CD4-positive, alpha-beta T cell (primary cell): ENCODE results near the gene TMC4. TPM values are rescaled to one million over a fixed set of nuclear protein-coding genes. Genes with fewer than 3 reads are reported as not detected.

Experiments used
- ATAC-seq: fragments of 200-7000 bp; cut with Tn5 transposase; one replicate; pipeline ENCODE4 v1.10.0; 2022; ENCODE audit warnings: mild to moderate bottlenecking; ENCODE audit not compliant: poor library complexity
- CTCF ChIA-PET: fragments of 350-600 bp; sonication (Branson Sonifier 250); formaldehyde crosslinking; loops from one replicate; lab custom pipeline; 2021; ENCODE audit warnings: antibody characterized with exemption, inconsistent platforms; lab: Charles Lee
- POLR2A ChIA-PET: fragments of 350-600 bp; sonication (Branson Sonifier 250); formaldehyde crosslinking; loops from one replicate; lab custom pipeline; 2021; ENCODE audit warnings: antibody characterized with exemption, inconsistent platforms; lab: Charles Lee
- DNase-seq, 14 experiments: peaks; one replicate each; pipeline ENCODE4 v3.0.0-alpha.2; 2013 to 2020; ENCODE audit warnings: mixed read lengths in 2 of 14
- H3K27ac ChIP-seq, 2 donors: one replicate each; pipeline versions ENCODE4 v1.5.1 to v1.7.0; 2013; ENCODE audit warnings: low read length in 2 of 2, low read depth in 1 of 2, mild to moderate bottlenecking in 1 of 2
- H3K27me3 ChIP-seq, 2 experiments: 1 replicate in 1 of 2; 2 replicates in 1 of 2; pipeline versions ENCODE4 v1.6.1 to v1.7.0; 2013; ENCODE audit warnings: low read length in 2 of 2, control low read depth in 1 of 2, mild to moderate bottlenecking in 1 of 2, moderate library complexity in 1 of 2; ENCODE audit not compliant: insufficient read depth in 2 of 2, control insufficient read depth in 1 of 2
- H3K36me3 ChIP-seq: one replicate; pipeline ENCODE4 v1.6.1; 2013; ENCODE audit warnings: low read length, control low read depth; ENCODE audit not compliant: insufficient read depth
- H3K4me1 ChIP-seq: one replicate; pipeline ENCODE4 v1.6.1; 2013; ENCODE audit warnings: low read length, control low read depth; ENCODE audit not compliant: insufficient read depth
- H3K4me3 ChIP-seq: one replicate; pipeline ENCODE4 v1.5.1; 2013; ENCODE audit warnings: mild to moderate bottlenecking, low read length, moderate library complexity
- H3K9me3 ChIP-seq, 2 experiments: 1 replicate in 1 of 2; 2 replicates in 1 of 2; pipeline versions ENCODE4 v1.6.1 to v1.7.0; 2013; ENCODE audit warnings: low read length in 2 of 2, mild to moderate bottlenecking in 2 of 2, control low read depth in 1 of 2, moderate library complexity in 1 of 2; ENCODE audit not compliant: control insufficient read depth in 1 of 2, insufficient read depth in 1 of 2
- H3K27ac Mint-ChIP-seq: one replicate; pipeline ENCODE4 v1.8.0; 2020; ENCODE audit warnings: mixed read lengths
- H3K27me3 Mint-ChIP-seq: one replicate; pipeline ENCODE4 v1.8.0; 2021; ENCODE audit warnings: mixed read lengths
- H3K36me3 Mint-ChIP-seq: one replicate; pipeline ENCODE4 v1.8.0; 2021; ENCODE audit warnings: low read depth, mixed read lengths
- H3K4me1 Mint-ChIP-seq: one replicate; pipeline ENCODE4 v1.8.0; 2021; ENCODE audit warnings: low read depth, mixed read lengths
- H3K4me3 Mint-ChIP-seq: one replicate; pipeline ENCODE4 v1.8.0; 2020; ENCODE audit warnings: mild to moderate bottlenecking, mixed read lengths
- H3K9me3 Mint-ChIP-seq: one replicate; pipeline ENCODE4 v1.8.0; 2020; ENCODE audit warnings: mixed read lengths
- intact Hi-C, 2 experiments: fragments of 100-400 bp; cut with DNase I in 1 of 2; cut with micrococcal nuclease in 1 of 2; formaldehyde crosslinking; loops; one replicate each; pipeline versions ENCODE4 v1.15.1 to v1.9.0; 2023 to 2025; cut with DNase I, micrococcal nuclease
- total RNA-seq, 174 experiments: library from RNA in 2 of 174; stranded (reverse) in 2 of 174; gene quantifications; one replicate each; pipeline ENCODE4 v1.2.3 and lab custom pipeline; 2021 to 2026
- TF ChIP-seq, protein P1 (sequence below): fragments of 200-600 bp; IDR thresholded peaks from one replicate; pipeline ENCODE4 v1.8.0; 2022; ENCODE audit warnings: antibody characterized with exemption, mild to moderate bottlenecking

The TMC4 gene
- total RNA-seq, 2 experiments from 2014 or later = 0.84 to 1.5 TPM

DNA sequence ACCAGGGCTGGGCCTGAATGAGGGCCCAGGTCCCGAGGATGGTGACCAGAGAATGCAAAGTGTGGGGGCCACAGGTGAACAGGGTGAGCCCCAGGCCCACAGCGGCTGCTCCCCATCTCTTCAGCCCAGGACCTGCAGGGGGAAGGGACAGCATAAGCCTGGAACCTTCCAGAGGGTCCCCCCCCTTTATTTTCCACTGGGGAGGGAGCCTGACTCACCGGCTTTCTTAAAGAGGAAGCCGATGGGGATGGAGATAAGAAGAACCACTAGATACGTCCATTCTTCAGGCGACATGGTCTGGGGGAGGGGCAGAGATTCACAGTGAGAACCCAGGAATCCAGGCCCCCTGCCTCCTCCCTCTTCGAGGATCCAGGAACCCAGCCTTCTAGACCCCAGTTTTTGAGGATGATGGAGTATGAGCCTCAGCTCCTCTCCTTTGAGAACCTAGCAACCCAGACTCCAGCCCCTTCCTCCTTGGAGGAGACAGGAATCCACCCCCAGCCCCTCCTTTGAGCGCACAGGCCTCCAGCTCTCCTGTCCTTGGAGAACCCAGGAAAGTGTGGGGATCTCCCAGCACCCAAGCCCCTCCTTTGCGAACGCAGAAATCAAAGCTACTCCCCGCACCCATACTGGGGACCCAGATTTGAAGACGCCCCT, 15.4 kb upstream of the TMC4 start:
- Mint-ChIP-seq H3K27me3 (no peaks in the 10 kb centered on the region), H3K27ac (peak overlapping the region; percentile 85), H3K4me3 (peak overlapping the region; percentile 88), H3K36me3 (peaks cover 36% of the 10 kb centered on the region), H3K9me3 (no peaks in the 10 kb centered on the region), H3K4me1 (peaks cover 33% of the 10 kb centered on the region)
- Histone ChIP-seq H3K4me1 (peaks cover 33% of the 10 kb centered on the region), H3K9me3 (no peaks in the 10 kb centered on the region), H3K27me3 (no peaks in the 10 kb centered on the region), H3K27ac (peak overlapping the region in 1 of 2 donors; percentile 18), H3K4me3 (peak overlapping the region; percentile 74), H3K36me3 (peaks cover 7% of the 10 kb centered on the region)
- DNase-seq = peak in 12 of 14 experiments; percentile 23 to 77 (median 52)
- no peak for ATAC-seq
- TF ChIP-seq, protein P1, sequence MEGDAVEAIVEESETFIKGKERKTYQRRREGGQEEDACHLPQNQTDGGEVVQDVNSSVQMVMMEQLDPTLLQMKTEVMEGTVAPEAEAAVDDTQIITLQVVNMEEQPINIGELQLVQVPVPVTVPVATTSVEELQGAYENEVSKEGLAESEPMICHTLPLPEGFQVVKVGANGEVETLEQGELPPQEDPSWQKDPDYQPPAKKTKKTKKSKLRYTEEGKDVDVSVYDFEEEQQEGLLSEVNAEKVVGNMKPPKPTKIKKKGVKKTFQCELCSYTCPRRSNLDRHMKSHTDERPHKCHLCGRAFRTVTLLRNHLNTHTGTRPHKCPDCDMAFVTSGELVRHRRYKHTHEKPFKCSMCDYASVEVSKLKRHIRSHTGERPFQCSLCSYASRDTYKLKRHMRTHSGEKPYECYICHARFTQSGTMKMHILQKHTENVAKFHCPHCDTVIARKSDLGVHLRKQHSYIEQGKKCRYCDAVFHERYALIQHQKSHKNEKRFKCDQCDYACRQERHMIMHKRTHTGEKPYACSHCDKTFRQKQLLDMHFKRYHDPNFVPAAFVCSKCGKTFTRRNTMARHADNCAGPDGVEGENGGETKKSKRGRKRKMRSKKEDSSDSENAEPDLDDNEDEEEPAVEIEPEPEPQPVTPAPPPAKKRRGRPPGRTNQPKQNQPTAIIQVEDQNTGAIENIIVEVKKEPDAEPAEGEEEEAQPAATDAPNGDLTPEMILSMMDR = no peak
- POLR2A ChIA-PET = interaction anchor here (1.4 to 5.8 kb wide), 8 partner anchors 13 to 1066 kb away, joined by 4 to 148 read pairs (median 42); partner anchors contain the start of genes CNOT3, LENG1, PRPF31 and RPS9
- CTCF ChIA-PET = interaction anchor here (1.0 to 2.9 kb wide), 5 partner anchors 11 to 30 kb away, joined by 3 to 20 read pairs (median 5); partner anchors contain the start of genes LENG1 and RPS9
- intact Hi-C loops = loop anchor here in 1 of 2 experiments (2.0 to 5.0 kb wide), 2 partner anchors 20 to 44 kb away; no protein-coding TSS in a partner anchor

DNA sequence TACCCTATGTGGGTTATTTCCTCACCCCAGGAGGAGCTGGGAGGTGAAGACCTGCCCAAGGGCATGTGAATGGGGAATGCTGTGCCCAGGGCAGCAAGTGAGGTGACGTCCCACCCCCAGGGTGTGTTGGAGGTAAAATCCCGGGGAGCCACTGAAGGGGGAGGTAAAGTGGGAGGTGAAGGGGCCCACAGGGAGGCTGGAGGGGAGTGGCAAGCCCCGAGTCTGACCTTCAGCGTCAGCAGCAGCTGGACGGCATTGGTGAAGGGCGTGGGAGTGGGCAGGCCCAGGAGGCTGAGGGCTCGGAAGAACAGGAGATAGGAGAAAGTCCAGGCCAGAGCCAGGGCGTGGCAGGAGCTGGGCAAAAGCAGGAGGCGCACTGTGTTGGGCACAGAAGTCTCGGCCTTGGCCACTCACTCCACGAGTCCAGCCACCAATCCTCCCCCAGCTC, 14.0 kb upstream of the TMC4 start:
- H3K36me3 ChIP-seq = peaks cover 5% of the 10 kb centered on the region
- H3K9me3 ChIP-seq = no peaks in the 10 kb centered on the region
- Mint-ChIP-seq H3K27me3 (no peaks in the 10 kb centered on the region), H3K4me1 (peaks cover 32% of the 10 kb centered on the region), H3K4me3 (peak overlapping the region; percentile 88), H3K9me3 (no peaks in the 10 kb centered on the region), H3K36me3 (peaks cover 28% of the 10 kb centered on the region), H3K27ac (peak overlapping the region; percentile 85)
- CTCF ChIA-PET = interaction anchor here (1.2 to 2.9 kb wide), 2 partner anchors 14 to 19 kb away, joined by 4 to 20 read pairs; partner anchors contain the start of gene TMC4
- no peak overlapping the region for H3K27ac ChIP-seq
- no peaks in the 10 kb centered on the region for H3K27me3 ChIP-seq
- no peak overlapping the region for H3K4me3 ChIP-seq
- intact Hi-C loops = loop anchor here in 1 of 2 experiments (5.0 kb wide), 1 partner anchor 45 kb away; no protein-coding TSS in a partner anchor
- ATAC-seq (no peak), DNase-seq (peak in 1 of 14 experiments; percentile 33)
- TF ChIP-seq, protein P1 = no peak
- POLR2A ChIA-PET = interaction anchor here (1.1 to 1.8 kb wide), 2 partner anchors 14 to 72 kb away, joined by 3 to 8 read pairs; partner anchors contain the start of genes PRPF31 and TFPT
- peaks cover 26% of the 10 kb centered on the region for H3K4me1 ChIP-seq

DNA sequence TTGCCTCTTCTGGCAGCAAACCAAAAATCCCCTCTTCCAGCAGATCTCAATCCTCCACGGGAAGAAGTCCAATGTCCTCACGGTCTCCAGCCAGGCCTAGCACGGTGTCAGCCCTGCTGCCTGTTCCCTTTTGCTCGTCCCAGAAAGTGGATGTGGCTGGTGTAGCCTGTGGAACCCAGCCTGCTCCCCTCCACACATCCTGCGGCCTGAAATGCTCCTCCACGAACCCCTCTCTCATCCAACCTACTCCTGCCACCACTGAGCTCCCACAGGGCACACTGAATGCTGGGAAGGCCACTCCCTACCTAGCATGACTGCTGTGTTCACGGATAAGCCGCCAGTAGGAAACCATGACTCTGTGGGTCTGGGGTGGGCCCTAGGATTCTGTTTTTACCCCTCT, 13.4 kb upstream of the TMC4 start:
- POLR2A ChIA-PET = interaction anchor here (1.1 kb wide), 1 partner anchor 15 kb away, joined by 3 read pairs; no protein-coding TSS in a partner anchor
- no peaks in the 10 kb centered on the region for H3K27me3 Mint-ChIP-seq
- no peak overlapping the region for H3K27ac Mint-ChIP-seq
- H3K27me3 ChIP-seq = no peaks in the 10 kb centered on the region
- no peak overlapping the region for H3K4me3 Mint-ChIP-seq
- DNase-seq (peak in 1 of 14 experiments; percentile 19), ATAC-seq (no peak)
- H3K36me3 Mint-ChIP-seq = peaks cover 28% of the 10 kb centered on the region
- no peaks in the 10 kb centered on the region for H3K9me3 Mint-ChIP-seq
- intact Hi-C loops = loop anchor here in 1 of 2 experiments (5.0 kb wide), 1 partner anchor 46 kb away; no protein-coding TSS in a partner anchor
- no peaks in the 10 kb centered on the region for H3K9me3 ChIP-seq
- TF ChIP-seq, protein P1 = no peak
- peaks cover 26% of the 10 kb centered on the region for H3K4me1 Mint-ChIP-seq
- peaks cover 5% of the 10 kb centered on the region for H3K36me3 ChIP-seq
- no peak overlapping the region for H3K27ac ChIP-seq
- H3K4me1 ChIP-seq = peaks cover 20% of the 10 kb centered on the region
- CTCF ChIA-PET = interaction anchor here (1.2 kb wide), 1 partner anchor 13 kb away, joined by 4 read pairs; the partner anchor contains the start of gene TMC4
- no peak overlapping the region for H3K4me3 ChIP-seq
